Keratinocyte (primary cell): Measurements from ENCODE around the gene TAF4.

Source experiments
- EZH2 ChIP-seq: IDR thresholded peaks from one replicate; pipeline ENCODE4 v1.6.1; 2012; ENCODE audit warnings: inconsistent platforms, mild to moderate bottlenecking, low read length, moderate library complexity
- TF ChIP-seq, protein P1 (sequence below), 3 experiments: IDR thresholded peaks in 1 of 3; conservative IDR thresholded peaks in 1 of 3; optimal IDR thresholded peaks in 1 of 3; 2 replicates in 2 of 3; 3 replicates in 1 of 3; pipeline versions ENCODE3 to v1.5.1; 2011; ENCODE audit warnings: low read length in 3 of 3, mild to moderate bottlenecking in 3 of 3, moderate library complexity in 2 of 3, control low read depth in 1 of 3, inconsistent platforms in 1 of 3; ENCODE audit not compliant: insufficient read depth in 2 of 3; ENCODE audit errors: extremely low read depth in 1 of 3

DNA sequence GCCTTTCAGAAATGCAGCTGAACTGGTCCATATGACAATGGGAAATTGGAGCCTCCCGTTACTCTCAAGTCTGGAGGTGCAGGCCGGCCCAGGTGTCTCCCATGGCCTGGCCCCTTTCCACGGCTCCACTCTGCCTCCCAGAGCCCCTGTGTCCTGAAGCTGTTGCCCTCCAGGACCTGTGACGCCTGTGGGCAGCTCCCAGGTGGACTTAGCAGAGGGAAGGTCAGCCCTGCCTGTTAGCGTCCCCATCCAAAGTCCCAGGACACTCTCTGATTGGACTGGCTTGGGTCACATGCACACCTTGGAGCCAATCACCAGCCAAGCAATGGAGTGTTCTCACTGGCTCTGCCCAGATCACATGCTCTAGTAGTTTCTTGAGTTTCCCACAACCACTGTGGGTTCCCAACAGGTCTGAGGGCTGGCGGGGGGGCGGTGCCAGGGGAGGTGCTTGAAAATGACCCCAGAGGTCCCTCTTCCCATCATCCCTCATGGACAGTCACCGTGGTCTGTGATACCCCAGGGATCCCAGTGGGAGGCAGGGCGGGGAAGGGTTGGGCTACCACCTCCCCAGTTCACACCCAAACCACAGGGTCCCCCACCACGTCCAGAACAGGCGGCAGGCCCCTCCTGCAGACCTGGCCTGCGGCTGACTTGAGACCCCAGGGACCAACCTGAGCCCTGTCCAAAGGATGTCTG, 135.6 kb downstream of the TAF4 start:
- TF ChIP-seq, protein P1, sequence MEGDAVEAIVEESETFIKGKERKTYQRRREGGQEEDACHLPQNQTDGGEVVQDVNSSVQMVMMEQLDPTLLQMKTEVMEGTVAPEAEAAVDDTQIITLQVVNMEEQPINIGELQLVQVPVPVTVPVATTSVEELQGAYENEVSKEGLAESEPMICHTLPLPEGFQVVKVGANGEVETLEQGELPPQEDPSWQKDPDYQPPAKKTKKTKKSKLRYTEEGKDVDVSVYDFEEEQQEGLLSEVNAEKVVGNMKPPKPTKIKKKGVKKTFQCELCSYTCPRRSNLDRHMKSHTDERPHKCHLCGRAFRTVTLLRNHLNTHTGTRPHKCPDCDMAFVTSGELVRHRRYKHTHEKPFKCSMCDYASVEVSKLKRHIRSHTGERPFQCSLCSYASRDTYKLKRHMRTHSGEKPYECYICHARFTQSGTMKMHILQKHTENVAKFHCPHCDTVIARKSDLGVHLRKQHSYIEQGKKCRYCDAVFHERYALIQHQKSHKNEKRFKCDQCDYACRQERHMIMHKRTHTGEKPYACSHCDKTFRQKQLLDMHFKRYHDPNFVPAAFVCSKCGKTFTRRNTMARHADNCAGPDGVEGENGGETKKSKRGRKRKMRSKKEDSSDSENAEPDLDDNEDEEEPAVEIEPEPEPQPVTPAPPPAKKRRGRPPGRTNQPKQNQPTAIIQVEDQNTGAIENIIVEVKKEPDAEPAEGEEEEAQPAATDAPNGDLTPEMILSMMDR (optimal IDR thresholded peaks at IDR 0.05 in 1 of 3, IDR thresholded peaks at IDR 0.05 in 1 of 3, conservative IDR thresholded peaks at IDR 0.05 in 1 of 3; ENCODE audit: extremely low read depth in 1 of 3, insufficient read depth in 2 of 3, low read length in 3 of 3): no peak
- no peak for TF ChIP-seq EZH2
